Stimulated activated CD4-positive, alpha-beta T cell treated with anti-CD3 and anti-CD28 coated beads, Interleukin-1b, Interleukin-23, amount 100 ng/mL, for 24 hours (primary cell): ENCODE results near the gene OLFML2A.
"Not testable (repeated sequence)": the region's sequence is repeated elsewhere in the genome, so short reads cannot be mapped to it uniquely, and the experiment has no call there.

Experiments
- DNase-seq, 4 experiments: peaks; one replicate each; pipeline ENCODE4 v3.0.0-alpha.2; 2020; ENCODE audit warnings: low read depth in 4 of 4, low spot score in 1 of 4

OLFML2A gene

GRCh38 chr9:124818431-124819281 lies 41.7 kb downstream of the OLFML2A start:
- DNase-seq: no peak

- DNase-seq: no peak
Measured at GRCh38 chr9:124820698-124821623, 44.0 kb downstream of the OLFML2A start.

DNA sequence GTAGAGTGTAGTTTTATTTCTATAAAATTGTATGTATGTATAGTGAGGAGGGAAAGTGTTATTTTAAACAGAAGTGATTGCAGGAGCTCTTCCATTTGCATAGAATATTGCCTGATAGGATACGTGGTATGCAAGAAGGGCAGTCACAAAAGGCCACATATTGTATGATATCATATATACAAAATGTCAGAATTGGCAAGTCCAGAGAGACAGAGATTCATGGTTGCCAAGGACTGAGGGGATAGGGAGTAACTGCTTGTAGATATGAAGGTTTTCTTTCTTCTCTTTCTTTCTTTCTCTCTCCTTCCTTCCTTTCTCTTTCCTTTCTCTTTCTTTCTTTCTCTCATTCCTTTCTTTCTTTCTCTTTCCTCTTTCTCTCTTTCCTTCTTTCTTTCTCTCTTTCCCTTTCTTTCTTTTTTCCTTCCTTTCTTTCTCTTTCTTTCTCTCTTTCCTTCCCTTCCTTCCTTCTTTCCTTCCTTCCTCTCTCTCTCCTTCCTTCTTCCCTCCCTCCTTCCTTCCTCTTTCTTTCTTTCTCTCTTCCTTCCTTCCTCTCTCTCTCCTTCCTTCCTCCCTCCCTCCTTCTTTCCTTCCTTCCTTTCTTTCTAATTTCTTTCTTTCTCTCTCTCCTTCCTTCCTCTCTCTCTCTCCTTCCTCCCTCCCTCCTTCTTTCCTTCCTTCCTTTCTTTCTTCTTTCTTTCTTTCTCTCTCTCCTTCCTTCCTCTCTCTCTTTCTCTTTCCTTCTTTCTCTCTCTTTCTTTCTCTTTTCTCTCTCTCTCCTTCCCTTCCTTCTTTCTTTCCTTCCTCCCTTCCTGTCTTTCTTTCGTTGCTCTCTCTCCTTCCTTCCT lies 51.8 kb downstream of the OLFML2A start:
- DNase-seq: no peak

- DNase-seq: no peak
Measured at GRCh38 chr9:124829334-124829669, 52.4 kb downstream of the OLFML2A start.

DNA sequence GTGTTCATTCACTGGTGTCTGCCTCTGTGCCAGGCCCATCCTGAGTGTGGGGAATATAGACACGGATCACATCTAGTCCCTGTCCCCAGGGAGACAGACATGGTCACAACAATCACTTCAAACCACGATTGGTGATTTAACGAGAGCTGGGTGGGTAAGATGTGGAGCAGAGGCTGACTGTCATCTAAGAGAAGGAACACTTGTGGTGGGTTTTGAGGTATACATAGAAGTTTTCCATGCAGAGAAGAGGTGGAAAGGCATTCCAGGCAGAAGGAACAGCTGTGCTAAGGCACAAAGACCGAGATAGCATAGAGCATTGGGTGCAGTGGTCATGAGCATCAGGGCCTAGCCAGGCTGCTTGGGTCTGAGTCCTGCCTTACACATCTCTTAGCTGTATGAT lies 53.7 kb downstream of the OLFML2A start:
- DNase-seq: no peak

GRCh38 chr9:124831642-124832364 lies 54.9 kb downstream of the OLFML2A start:
- DNase-seq: no peak

DNA sequence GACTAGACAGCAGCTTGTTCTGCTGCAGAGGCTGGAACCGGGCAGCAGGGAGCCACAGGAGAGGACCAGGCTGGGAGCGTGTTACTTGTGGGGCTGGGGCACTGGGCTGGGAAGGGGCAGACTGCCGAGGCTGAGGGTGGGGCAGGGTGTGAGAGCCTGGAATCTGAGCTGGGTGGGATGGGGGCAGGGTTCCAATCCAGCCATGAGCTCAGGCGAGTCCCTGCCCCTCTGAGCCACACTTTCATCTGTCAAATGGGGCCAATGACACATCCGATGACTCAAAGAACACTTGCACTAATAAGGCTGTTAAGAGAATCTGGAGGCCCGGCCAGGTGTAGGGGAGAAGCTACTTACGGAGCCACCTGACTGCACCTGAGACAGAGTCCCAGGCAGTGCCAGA lies 57.7 kb downstream of the OLFML2A start:
- DNase-seq: no peak

GRCh38 chr9:124835026-124835557 lies 58.2 kb downstream of the OLFML2A start:
- DNase-seq: no peak

DNA sequence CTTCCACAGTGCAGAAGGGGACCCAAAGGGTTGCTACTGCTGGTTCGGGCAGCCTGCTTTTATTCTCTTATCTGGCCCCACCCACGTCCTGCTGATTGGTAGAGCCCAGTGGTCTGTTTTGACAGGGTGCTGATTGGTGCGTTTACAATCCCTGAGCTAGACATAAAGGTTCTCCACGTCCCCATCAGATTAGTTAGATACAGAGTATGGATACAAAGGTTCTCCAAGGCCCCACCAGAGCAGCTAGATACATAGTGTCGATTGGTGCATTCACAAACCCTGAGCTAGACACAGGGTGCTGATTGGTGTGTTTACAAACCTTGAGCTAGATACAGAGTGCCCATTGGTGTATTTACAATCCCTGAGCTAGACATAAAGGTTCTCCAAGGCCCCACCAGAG lies 61.2 kb downstream of the OLFML2A start:
- DNase-seq: not testable (repeated sequence)

DNA sequence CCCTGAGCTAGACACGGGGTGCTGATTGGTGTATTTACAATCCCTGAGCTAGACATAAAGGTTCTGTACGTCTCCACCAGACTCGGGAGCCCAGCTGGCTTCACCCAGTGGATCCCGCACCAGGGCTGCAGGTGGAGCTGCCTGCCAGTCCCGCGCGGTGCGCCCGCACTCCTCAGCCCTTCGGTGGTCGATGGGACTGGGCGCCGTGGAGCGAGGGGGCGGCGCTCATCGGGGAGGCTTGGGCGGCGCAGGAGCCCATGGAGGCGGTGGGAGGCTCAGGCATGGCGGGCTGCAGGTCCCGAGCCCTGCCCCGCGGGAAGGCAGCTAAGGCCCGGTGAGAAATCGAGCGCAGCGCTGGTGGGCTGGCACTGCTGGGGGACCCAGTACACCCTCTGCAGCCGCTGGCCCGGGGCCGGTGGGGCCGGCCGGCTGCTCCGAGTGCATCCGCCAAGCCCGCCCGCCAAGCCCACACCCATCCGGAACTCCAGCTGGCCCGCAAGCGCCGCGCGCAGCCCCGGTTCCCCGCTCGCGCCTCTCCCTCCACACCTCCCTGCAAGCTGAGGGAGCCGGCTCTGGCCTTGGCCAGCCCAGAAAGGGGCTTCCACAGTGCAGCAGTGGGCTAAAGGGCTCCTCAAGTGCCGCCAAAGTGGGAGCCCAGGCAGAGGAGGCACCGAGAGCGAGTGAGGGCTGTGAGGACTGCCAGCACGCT lies 61.8 kb downstream of the OLFML2A start:
- not testable (repeated sequence) for DNase-seq

GRCh38 chr9:124839612-124840299 lies 62.8 kb downstream of the OLFML2A start:
- no peak for DNase-seq

GRCh38 chr9:124840300-124840833 lies 63.4 kb downstream of the OLFML2A start:
- DNase-seq: no peak

GRCh38 chr9:124841075-124841821 lies 64.3 kb downstream of the OLFML2A start:
- no peak for DNase-seq

DNA sequence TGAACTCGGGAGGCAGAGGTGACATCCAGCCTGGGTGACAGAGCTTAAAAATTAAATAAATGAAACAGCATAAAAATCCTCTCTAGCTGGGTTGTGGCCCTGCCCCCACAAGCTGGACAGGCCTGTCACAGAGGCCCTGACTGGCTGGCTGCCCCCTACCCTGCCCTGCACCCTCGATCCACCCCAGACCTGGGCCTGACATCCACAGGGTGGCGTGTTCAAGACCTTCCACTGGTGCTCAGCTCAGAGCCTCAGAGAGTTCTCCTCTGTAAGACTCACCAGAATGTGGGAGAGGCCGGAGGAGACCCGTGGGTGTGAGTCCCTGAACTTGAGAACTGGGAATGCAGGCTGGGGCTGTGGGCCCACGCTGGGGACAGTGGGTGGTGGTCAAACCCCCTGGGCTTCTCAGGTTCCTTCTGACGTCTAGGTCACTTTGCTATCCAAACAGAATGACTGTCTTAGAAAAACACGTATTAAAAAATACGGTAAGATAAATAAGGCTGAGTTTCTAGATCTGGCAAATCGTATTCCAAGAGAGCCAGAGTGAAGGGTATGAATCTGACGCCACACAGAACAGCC lies 66.6 kb downstream of the OLFML2A start:
- no peak for DNase-seq

- DNase-seq: no peak
Measured at GRCh38 chr9:124844291-124844690, 67.4 kb downstream of the OLFML2A start.

DNA sequence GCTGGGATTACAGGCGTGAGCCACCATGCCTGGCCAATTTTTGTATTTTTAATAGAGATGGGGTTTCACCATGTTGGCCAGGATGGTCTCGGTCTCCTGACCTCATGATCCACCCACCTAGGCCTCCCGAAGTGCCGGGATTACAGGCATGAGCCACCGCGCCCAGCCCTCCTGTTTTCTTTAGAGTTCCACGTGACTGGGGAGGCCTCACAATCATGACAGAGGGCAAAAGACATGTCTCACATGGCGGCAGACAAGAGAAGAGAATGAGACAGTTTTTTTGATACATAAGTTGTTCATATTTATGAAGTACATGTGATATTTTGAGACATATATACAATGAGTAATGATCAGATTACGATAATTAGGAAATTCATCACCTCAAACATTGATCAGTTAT lies 69.5 kb downstream of the OLFML2A start:
- DNase-seq: not testable (repeated sequence)

DNA sequence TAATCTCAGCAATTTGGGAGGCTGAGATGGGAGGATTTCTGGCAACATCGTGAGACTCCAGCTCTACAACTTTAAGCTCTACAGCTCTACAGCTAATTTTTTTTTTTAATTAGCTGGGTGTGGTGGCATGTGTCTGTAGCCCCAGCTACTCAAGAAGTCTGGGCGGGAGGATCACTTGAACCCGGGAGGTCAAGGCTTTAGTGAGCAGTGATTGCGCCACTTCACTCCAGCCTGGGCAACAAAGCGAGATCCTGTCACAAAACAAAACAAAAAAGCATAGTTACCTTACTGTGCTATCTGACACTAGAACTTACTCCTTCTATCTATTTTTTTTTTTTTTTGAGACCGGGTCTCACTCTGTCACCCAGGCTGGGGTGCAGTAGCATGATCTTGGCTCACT lies 70.0 kb downstream of the OLFML2A start:
- DNase-seq: no peak

DNA sequence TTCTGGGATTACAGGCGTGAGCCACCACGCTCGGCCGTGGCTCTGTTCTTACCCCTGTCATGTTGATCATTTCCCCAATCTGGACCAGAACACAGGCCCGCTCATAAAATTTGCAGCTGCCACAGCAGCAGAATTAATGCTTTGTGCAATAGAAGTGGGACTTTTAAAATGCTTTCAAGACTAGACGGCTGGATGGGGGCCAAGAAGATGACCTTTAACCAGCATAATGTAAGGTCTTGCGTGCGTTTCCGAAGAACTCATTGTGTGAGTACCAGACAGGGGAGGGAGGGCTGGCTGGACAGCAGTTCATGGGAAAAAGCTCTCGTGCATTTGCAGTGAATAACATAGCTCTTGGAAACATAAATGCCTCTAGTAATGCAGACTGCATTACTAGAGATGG lies 72.9 kb downstream of the OLFML2A start:
- DNase-seq: no peak
